ENCODE results near the gene CLN3.
A peak's percentile ranks its signal among the peaks of the same experiment; 100 is the strongest.

Gene CLN3

DNA sequence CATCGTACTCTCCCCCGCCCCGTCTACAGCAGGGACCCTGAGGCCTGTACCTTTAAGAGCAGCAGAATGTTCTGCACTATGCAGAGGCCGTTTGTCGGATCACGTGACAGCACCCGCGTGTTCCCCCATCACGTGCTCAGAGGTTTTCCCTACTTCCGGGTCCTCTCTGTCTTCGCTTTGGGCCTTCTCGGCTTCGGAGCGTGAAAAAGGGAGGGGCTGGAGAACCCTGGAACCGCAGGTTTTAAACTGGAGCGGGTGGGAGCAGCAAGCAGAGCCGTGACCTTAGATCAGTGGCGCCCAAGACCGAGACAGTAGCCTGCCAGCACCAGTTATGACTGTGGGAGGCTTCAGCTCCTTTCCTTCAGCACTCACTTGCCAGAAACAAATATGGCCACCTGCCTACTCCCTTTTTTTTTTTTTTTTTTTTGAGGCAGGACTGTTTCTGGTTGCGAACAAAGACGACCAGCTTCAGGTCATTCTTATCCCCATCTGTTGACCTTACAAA, at the start of gene CLN3:
CLN3 (minus strand) TSS at position 105 of the 505 bp plus-strand sequence. CDS start 315 bp downstream, outside the sequence.
- H4K20me1 ChIP-seq (ENCODE audit: insufficient read depth, low read length, poor library complexity, severe bottlenecking), result peaks cover 6% of the 10 kb centered on the region
- peak within 1 kb of the TSS; percentile 99 for H3K4me2 ChIP-seq (ENCODE audit: low read depth, low read length, poor library complexity, severe bottlenecking)
- H3K4me3 ChIP-seq (ENCODE audit: low read length, poor library complexity, severe bottlenecking), result peak within 1 kb of the TSS; percentile 84
- H3K27me3 ChIP-seq (ENCODE audit: insufficient read depth, low read length, poor library complexity, severe bottlenecking), result no peaks in the 10 kb centered on the region
- no peaks in the 10 kb centered on the region for H3K9me3 ChIP-seq (ENCODE audit: insufficient read depth, low read depth, low read length)
- H3K9me2 ChIP-seq (replicated peaks; ENCODE audit: low read depth, low read length), result no peaks in the 10 kb centered on the region
- peak within 1 kb of the TSS; percentile 91 for H2AFZ ChIP-seq (ENCODE audit: low read length)
- peak within 1 kb of the TSS; percentile 99 for H3K9ac ChIP-seq (ENCODE audit: low read depth, low read length, poor library complexity, severe bottlenecking)
- TF ChIP-seq, protein P1, sequence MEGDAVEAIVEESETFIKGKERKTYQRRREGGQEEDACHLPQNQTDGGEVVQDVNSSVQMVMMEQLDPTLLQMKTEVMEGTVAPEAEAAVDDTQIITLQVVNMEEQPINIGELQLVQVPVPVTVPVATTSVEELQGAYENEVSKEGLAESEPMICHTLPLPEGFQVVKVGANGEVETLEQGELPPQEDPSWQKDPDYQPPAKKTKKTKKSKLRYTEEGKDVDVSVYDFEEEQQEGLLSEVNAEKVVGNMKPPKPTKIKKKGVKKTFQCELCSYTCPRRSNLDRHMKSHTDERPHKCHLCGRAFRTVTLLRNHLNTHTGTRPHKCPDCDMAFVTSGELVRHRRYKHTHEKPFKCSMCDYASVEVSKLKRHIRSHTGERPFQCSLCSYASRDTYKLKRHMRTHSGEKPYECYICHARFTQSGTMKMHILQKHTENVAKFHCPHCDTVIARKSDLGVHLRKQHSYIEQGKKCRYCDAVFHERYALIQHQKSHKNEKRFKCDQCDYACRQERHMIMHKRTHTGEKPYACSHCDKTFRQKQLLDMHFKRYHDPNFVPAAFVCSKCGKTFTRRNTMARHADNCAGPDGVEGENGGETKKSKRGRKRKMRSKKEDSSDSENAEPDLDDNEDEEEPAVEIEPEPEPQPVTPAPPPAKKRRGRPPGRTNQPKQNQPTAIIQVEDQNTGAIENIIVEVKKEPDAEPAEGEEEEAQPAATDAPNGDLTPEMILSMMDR (conservative IDR thresholded peaks at IDR 0.05; ENCODE audit: low read length), result no peak
- TF ChIP-seq EZH2phosphoT487 (IDR thresholded peaks at IDR 0.05; ENCODE audit: borderline replicate concordance), result no peak
- peaks cover 23% of the 10 kb centered on the region; the same call in 1 of the 2 replicates for H3K36me3 ChIP-seq (ENCODE audit: insufficient read depth, low read length)
- H3K4me1 ChIP-seq (ENCODE audit: insufficient read depth, low read length, poor library complexity, severe bottlenecking), result peaks cover 36% of the 10 kb centered on the region
- no peaks in the 10 kb centered on the region for H3F3A ChIP-seq (ENCODE audit: low read depth)
- H3K79me2 ChIP-seq (ENCODE audit: insufficient read depth, low read length), result peaks cover 53% of the 10 kb centered on the region

DNA sequence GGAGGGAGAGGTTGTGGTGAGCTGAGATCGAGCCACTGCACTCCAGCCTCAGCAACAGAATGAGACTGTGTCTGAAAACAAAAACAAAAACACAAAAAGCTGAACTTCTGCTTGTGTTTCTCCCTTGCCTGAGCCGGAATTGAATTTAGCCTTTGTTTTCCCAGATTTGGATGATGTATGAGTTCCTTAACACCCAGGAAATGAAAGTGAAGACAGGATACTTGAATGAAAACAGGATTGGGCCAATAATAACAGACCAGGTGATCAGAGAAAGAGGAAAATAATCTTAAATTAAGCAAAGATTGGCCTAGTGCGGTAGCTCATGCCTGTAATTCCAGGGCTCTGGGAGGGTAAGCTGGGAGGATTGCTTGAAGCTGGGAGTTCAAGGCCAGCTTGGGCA, 48.5 kb upstream of the CLN3 start:
- no peaks in the 10 kb centered on the region for H3K4me1 ChIP-seq (ENCODE audit: insufficient read depth, low read length, poor library complexity, severe bottlenecking)
- no peak overlapping the region for H3K4me2 ChIP-seq (ENCODE audit: low read depth, low read length, poor library complexity, severe bottlenecking)

DNA sequence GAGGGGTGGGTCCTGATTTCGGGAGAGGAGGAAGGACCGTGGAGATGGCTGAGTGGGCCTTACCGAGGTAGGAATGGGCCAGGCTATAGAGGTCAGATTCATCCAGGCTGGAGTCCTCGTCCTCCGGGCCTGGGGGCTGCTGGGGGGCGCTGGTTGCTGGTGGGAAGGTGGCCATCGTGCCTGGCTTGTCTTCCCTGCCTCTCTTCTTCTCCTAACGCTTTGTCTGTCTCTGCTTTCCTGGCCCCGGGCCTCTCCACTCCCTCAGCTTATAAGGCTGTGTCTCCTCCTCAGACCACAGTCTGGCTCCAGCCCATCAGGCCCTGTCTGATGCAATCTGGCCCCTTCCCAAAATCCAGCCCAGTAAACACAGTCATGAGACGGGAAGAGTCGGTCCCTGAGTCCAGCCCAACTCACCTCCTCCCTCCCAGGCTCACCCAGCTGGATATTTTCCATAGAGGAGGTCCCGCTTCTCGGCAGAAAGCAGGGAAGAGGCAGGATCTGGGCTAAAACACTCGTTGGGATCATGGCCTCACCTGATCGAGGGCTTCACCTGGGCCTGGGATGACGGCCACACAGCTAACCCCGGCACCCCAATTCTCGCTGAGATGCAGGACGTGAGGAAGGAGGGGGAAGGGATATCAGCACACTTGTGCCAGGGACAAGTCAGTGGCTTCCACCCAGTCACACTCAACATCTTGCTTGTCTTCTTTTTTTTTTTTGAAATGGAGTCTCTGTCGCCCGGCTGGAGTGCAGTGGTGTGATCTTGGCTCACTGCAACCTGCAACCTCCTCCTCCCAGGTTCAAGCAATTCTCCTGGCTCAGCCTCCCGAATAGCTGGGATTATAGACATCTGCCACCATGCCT, 47.1 kb upstream of the CLN3 start, which contains the start of gene NUPR1:
NUPR1 (minus strand) TSS at position 242 of the 864 bp plus-strand sequence; CDS start at position 175, 67 bp downstream.
- no peak within 1 kb of the TSS for H3K4me2 ChIP-seq (ENCODE audit: low read depth, low read length, poor library complexity, severe bottlenecking)
- H3K9ac ChIP-seq (ENCODE audit: low read depth, low read length, poor library complexity, severe bottlenecking), result no peak within 1 kb of the TSS

More for the DNA sequence above, 48.5 kb upstream of the CLN3 start:
- Histone ChIP-seq H3K4me3 (ENCODE audit: low read length, poor library complexity, severe bottlenecking) (no peak overlapping the region), H3K9me3 (ENCODE audit: insufficient read depth, low read depth, low read length) (no peaks in the 10 kb centered on the region), H3K79me2 (ENCODE audit: insufficient read depth, low read length) (no peaks in the 10 kb centered on the region), H3K36me3 (ENCODE audit: insufficient read depth, low read length) (no peaks in the 10 kb centered on the region), H3K9me2 (replicated peaks; ENCODE audit: low read depth, low read length) (no peaks in the 10 kb centered on the region), H3F3A (ENCODE audit: low read depth) (no peaks in the 10 kb centered on the region), H3K27me3 (ENCODE audit: insufficient read depth, low read length, poor library complexity, severe bottlenecking) (no peaks in the 10 kb centered on the region), H4K20me1 (ENCODE audit: insufficient read depth, low read length, poor library complexity, severe bottlenecking) (no peaks in the 10 kb centered on the region), H3K9ac (ENCODE audit: low read depth, low read length, poor library complexity, severe bottlenecking) (no peak overlapping the region), H2AFZ (ENCODE audit: low read length) (no peak overlapping the region)
- TF ChIP-seq EZH2phosphoT487 (IDR thresholded peaks at IDR 0.05; ENCODE audit: borderline replicate concordance), result no peak
- TF ChIP-seq, protein P1 (conservative IDR thresholded peaks at IDR 0.05; ENCODE audit: low read length), result no peak

More for the DNA sequence above, 47.1 kb upstream of the CLN3 start, which contains the start of gene NUPR1:
- H3K4me3 ChIP-seq (ENCODE audit: low read length, poor library complexity, severe bottlenecking), result no peak within 1 kb of the TSS
- no peaks in the 10 kb centered on the region for H3K4me1 ChIP-seq (ENCODE audit: insufficient read depth, low read length, poor library complexity, severe bottlenecking)
- H3F3A ChIP-seq (ENCODE audit: low read depth), result no peaks in the 10 kb centered on the region
- no peaks in the 10 kb centered on the region for H4K20me1 ChIP-seq (ENCODE audit: insufficient read depth, low read length, poor library complexity, severe bottlenecking)
- H3K27me3 ChIP-seq (ENCODE audit: insufficient read depth, low read length, poor library complexity, severe bottlenecking), result no peaks in the 10 kb centered on the region
- TF ChIP-seq EZH2phosphoT487 (IDR thresholded peaks at IDR 0.05; ENCODE audit: borderline replicate concordance), result no peak
- TF ChIP-seq, protein P1 (conservative IDR thresholded peaks at IDR 0.05; ENCODE audit: low read length), result no peak
- no peaks in the 10 kb centered on the region for H3K79me2 ChIP-seq (ENCODE audit: insufficient read depth, low read length)
- H2AFZ ChIP-seq (ENCODE audit: low read length), result no peak within 1 kb of the TSS
- H3K36me3 ChIP-seq (ENCODE audit: insufficient read depth, low read length), result no peaks in the 10 kb centered on the region
- no peaks in the 10 kb centered on the region for H3K9me2 ChIP-seq (replicated peaks; ENCODE audit: low read depth, low read length)
- H3K9me3 ChIP-seq (ENCODE audit: insufficient read depth, low read depth, low read length), result no peaks in the 10 kb centered on the region

Data from Loucy (cell line).